Measurements from ENCODE around the gene FRG2B.
"Not testable (repeated sequence)": the region's sequence is repeated elsewhere in the genome, so short reads cannot be mapped to it uniquely, and the experiment has no call there.

GRCh38 chr10:133660516-133660915, 33.9 kb upstream of the FRG2B start:
- TF ChIP-seq CTCF (conservative IDR thresholded peaks at IDR 0.05); ZFX (IDR thresholded peaks at IDR 0.05): not testable (repeated sequence)
